Fibroblast of skin of scalp (primary cell): ENCODE data around the gene HOXC11. TPM values are rescaled to one million over a fixed set of nuclear protein-coding genes. Genes with fewer than 3 reads are reported as not detected.
A peak's percentile ranks its signal among the peaks of the same experiment; 100 is the strongest.

Experiments
- DNase-seq: peaks from one replicate; pipeline ENCODE4 v3.0.0-alpha.2; 2013
- polyA plus RNA-seq, 2 experiments: library from polyadenylated mRNA; unstranded; fragments of 120-200 nt; gene quantifications; one replicate each; pipeline ENCODE4 v1.2.1, GENCODE V29; 2013; ENCODE audit not compliant: insufficient read length in 2 of 2

The HOXC11 gene
- polyA plus RNA-seq (2013, experiment 1 of 2; ENCODE audit: insufficient read length) = not detected
- polyA plus RNA-seq (2013, experiment 2 of 2; ENCODE audit: insufficient read length) = not detected

DNA sequence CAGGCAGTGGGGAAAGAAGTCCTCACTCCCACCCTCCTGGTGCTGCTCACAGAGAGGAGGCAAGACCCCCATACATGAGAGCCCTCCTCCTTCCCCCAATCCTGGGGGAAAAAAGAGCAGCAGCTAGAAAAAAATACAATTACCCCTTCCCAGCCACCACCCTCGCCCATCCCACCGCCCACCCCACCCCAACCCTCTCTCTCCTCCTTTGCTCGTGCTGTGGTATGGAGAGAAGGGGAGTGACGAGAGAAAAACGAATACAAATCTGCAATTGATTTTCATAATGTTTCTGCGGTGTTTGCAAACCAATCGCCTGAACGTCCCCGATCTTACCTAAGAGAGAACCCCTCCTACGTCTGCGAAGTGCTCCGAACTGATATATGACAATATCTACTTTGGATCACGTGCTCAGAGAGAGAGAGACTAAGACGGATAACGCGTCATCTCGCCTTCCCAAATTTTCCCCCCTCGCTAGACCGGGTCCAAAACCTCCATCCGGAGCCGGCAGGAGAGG lies at the start of gene HOXC11:
HOXC11 (plus strand) TSS at position 405 of the 514 bp plus-strand sequence. CDS start 116 bp downstream, outside the sequence.
- no peak for DNase-seq

- DNase-seq = no peak
These were observed 48.2 kb upstream of the HOXC11 start for GRCh38 chr12:53924521-53925405.

GRCh38 chr12:53927220-53928029 lies 45.5 kb upstream of the HOXC11 start:
- DNase-seq = no peak

GRCh38 chr12:53928054-53928835 lies 44.7 kb upstream of the HOXC11 start:
- DNase-seq = no peak

DNA sequence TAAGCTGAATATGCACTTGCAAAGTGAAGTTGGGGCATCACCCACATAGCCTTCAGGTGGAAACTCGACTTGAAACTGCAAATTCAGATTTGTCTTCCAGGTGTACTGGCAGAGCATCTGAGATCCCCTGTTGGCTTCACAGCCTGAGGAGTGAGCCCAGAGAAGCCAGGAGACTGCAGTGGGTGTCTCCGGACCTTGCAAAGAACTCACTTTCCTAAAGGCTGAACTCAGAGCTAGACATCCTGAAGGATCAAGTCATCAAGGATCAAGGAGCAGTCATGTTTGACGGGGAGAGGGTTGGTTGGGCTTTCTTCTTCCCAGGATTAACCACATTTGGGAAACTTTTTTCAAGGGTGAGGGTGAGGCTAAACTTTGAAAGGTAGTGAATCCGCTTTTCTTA lies 43.4 kb upstream of the HOXC11 start:
- DNase-seq = no peak

- DNase-seq = no peak
These were observed 42.2 kb upstream of the HOXC11 start for GRCh38 chr12:53930591-53931255.

- no peak for DNase-seq
These were observed 40.9 kb upstream of the HOXC11 start for GRCh38 chr12:53931844-53932581.

- no peak for DNase-seq
These were observed 40.0 kb upstream of the HOXC11 start for GRCh38 chr12:53932915-53933314.

DNA sequence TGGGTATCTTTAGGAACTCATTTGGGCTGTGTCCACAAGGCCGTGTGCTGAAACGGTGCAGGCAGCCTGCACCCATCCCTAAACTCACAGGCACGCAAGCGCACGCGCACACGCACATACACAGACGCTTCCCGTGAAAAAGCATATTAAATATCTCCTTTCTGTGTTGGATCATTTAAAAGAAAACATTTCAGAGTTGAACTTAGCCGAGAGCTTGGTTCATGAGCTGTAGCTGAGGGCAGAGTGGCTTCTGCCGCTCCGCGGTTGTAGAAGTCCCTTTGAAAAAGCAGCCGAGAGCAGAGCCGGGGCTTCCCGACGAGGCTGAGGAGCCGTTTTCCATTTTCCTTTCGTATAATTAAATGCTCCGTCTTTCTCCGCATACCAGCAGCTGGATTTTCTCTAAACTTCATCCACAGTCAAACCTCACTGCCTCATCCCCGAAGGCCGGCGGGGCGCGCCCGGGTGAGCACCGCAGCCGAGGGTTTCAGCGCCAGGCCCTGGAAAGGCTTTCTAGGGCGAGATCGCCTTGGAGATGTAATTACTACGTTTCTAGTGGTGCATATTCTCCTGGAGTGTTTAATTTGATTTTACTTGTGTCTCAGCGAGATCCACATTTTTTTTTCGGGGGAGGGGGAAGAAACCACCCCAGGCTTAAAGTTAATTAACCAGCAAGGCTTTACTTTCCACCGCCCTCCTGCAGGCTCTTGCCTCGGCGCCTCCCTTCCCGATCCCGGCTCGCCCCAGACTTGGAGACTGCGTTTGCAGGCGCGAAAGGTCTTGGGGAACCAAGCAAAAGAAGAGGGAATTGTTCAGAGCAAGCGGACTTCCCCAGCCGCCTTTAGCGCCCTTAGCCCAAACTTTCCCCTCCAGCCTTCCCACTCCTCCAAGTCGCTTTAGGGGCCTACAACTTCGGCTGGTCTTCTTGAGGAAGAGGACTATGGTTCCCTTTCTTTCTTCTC lies 37.3 kb upstream of the HOXC11 start:
- DNase-seq = no peak

DNA sequence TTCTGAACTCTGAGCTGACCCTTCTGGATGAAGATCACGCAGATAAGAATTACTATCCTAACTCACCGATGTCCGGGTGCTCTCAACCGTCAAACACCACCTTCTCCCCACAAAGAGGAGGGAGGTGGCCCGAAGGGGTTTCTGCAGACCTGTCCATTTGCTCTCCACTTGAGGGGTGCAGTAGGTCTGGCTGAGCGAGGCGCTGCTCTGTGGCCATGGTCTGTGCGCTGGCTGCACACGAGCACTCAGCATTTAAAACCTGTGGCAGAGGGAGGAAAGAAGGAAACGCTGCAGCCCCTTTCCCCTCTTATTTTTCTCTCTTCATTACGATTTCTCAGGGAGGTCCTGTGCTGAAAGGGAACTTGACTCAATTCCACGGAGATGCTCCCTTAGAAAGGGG lies 35.8 kb upstream of the HOXC11 start:
- no peak for DNase-seq

DNA sequence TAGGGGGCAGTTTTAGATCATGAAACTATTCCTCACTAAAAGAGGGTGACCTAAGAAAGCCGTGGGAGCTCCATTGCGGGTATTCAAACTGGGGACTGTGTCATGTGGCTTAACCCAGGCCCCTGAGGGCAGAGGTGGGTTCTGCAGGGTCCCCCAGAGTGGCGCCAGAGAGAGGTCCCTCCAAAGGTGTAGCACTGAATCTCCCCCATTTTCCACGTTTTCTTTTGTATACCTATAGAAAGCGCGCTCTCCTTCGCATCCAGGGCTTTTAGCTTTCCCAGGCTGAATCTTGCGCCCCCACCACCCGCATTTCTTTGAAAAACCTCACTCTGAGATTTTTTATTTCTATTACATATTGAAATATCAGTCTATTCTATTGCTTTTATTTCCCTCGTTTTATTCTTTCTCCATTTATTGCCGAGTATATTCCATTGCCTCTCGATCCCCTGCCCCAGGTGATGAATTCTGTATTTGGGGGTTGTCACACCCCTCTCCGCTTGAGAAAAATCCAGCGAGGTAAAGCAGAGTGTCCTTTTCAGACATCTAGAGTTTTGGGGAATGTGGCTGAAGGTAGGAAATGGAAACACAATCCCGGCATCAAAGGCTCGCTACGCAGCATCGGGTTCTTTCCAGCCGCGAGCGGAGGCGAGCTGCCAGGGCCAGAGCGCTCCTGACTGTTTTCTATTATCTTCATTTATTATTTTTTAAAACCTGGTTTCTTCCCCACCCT lies 35.2 kb upstream of the HOXC11 start:
- DNase-seq = no peak

DNA sequence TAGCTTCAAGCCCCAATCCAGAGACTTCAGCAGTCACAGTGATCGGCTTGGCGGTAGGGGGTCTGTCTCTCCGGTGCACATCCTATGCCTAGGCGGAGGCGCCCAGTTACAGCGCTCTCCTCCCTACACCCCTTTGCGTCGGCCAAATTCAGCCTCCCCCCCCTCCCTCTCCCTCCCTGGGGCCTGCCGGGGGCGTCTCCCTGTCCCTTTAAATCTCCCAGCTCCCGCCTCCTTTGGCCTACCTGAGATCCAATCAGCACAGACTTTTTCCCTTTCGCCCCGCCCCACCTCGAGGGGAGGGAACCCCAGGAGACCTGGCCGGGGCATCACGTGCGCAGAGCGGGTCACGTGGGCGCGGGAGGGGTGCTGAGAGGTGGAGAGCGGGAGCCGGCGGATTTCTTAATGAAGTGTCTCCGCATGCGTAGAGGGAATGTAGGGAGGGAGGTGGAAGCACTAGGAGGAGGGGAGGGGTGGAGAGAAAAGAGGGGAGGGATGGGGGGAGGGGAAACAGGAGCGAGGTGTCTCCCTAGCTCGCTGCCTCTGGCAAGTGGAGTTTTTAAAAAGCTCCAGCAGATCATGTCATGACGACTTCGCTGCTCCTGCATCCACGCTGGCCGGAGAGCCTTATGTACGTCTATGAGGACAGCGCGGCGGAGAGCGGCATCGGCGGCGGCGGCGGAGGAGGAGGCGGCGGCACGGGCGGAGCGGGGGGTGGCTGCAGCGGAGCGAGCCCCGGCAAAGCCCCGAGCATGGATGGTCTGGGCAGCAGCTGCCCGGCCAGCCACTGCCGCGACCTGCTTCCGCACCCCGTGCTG lies 34.4 kb upstream of the HOXC11 start, which contains the start of gene HOXC13:
HOXC13 (plus strand) TSS at position 506 of the 815 bp plus-strand sequence; CDS start at position 582, 76 bp downstream.
- peak; percentile 9 for DNase-seq

DNA sequence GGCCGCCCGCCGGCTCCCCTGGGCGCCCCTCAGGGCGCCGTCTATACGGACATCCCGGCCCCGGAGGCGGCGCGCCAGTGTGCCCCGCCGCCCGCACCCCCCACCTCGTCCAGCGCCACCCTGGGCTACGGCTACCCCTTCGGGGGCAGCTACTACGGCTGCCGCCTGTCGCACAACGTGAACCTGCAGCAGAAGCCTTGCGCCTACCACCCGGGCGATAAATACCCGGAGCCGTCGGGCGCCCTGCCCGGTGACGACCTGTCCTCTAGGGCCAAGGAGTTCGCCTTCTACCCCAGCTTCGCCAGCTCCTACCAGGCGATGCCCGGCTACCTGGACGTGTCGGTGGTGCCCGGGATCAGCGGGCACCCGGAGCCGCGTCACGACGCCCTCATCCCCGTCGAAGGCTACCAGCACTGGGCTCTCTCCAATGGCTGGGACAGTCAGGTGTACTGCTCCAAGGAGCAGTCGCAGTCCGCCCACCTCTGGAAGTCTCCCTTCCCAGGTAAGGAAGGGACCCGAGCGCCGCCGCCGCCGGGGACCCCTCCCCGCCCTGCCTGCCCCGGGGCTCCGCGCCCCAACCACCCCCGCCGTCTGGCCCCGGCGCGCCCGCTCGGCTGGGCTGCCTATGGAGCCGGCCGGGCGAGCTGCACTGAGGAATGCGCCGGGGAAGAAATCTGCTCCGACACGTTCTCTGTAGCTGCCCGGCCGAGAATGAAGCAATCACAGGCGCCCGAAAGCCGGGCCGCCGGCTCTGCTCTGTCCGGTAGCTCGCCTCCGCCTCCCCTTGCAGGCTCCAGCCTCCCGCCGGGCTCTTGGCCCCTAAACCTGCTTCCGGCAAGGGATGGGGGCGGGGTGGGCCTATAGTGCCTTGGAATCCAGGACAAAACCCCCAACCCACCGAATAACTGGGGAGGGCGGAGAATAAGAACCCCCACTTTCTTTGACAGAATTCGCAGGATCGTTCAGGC lies 33.5 kb upstream of the HOXC11 start:
- DNase-seq = no peak

- DNase-seq = no peak
These were observed 32.4 kb upstream of the HOXC11 start for GRCh38 chr12:53940443-53941014.

DNA sequence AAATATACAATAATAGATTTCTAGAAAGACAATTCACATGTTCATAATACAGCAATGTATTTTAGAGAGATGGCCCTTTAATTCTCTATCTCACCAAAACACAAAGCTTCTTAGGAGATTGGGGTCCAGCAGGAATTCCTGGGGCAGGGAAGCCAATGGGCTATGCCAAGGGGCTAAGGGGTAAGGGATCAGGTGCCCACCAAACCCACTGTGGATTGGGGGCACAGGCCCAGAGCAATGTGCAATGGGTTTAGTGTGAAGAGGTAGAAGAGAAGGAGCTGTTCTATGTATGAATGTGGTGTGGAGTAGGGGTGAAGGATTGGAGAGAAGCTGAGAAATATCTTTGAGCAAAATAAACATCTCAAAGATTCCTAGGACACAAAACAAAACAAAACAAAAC lies 31.7 kb upstream of the HOXC11 start:
- DNase-seq = no peak

DNA sequence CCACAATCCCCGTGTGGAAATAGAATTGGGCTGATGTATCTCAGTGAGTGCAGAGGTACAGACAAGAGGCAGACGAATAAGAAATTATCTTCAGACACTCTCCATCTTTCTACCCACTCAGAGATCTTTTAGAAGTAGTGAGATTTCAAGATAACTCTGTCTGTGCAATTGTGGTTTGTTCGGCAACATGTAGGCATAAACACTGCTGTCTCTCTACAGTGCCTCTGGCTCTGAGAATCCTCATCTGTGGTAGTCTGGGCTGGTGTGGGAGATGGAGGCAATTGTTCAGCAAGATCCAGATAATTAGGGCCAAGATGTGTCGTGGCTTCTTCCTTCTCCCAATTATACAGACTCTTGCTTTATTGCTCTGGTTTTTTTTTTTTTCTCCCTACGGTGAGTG lies 31.2 kb upstream of the HOXC11 start:
- no peak for DNase-seq
